Stomach (tissue), 4 donors: ENCODE data around the gene MKX.

Source experiments
- POLR2A ChIP-seq, 4 donors: fragments of 450-650 bp; IDR thresholded peaks; one replicate each; pipeline ENCODE4 v1.6.1; 2016; ENCODE audit warnings: antibody characterized with exemption in 4 of 4, control low read depth in 2 of 4, mild to moderate bottlenecking in 1 of 4, moderate library complexity in 1 of 4
- TF ChIP-seq, protein P1 (sequence below), 7 experiments: fragments of 450-650 bp in 4 of 7; fragments of 200-600 bp in 3 of 7; sonication (generic) in 3 of 7; IDR thresholded peaks; one replicate each; pipeline ENCODE4 v1.5.1; 2016 to 2019; ENCODE audit warnings: antibody characterized with exemption in 7 of 7, control low read depth in 2 of 7, mild to moderate bottlenecking in 1 of 7

DNA sequence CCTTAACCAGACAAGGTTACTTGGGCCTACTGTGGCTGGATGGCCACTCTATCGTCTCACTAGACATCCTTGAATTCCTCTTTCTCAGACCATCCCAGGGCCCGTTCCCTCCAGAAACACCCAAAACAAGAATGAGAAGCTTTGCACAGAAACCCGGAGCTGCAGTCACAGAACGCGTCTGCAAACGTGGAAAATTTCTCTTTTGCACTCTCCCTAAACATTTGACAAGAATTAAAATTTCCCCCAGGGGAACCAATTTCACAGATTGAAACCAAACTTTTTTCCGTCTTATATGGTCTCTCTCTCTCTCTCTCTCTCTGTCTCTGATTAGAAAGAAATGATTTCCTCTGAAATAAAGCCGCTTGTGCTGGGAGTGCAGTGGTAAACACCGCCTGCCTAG lies 120.7 kb downstream of the MKX start:
- no peak for TF ChIP-seq POLR2A (IDR thresholded peaks at IDR 0.05)
- TF ChIP-seq, protein P1, sequence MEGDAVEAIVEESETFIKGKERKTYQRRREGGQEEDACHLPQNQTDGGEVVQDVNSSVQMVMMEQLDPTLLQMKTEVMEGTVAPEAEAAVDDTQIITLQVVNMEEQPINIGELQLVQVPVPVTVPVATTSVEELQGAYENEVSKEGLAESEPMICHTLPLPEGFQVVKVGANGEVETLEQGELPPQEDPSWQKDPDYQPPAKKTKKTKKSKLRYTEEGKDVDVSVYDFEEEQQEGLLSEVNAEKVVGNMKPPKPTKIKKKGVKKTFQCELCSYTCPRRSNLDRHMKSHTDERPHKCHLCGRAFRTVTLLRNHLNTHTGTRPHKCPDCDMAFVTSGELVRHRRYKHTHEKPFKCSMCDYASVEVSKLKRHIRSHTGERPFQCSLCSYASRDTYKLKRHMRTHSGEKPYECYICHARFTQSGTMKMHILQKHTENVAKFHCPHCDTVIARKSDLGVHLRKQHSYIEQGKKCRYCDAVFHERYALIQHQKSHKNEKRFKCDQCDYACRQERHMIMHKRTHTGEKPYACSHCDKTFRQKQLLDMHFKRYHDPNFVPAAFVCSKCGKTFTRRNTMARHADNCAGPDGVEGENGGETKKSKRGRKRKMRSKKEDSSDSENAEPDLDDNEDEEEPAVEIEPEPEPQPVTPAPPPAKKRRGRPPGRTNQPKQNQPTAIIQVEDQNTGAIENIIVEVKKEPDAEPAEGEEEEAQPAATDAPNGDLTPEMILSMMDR (IDR thresholded peaks at IDR 0.05), result no peak
